HepG2 (cell line): Measurements from ENCODE around the gene STMN3. TPM values are rescaled to one million over a fixed set of nuclear protein-coding genes. Genes with fewer than 3 reads are reported as not detected.

Source experiments
- ATF1 ChIP-seq: IDR thresholded peaks from 2 replicates; pipeline ENCODE4 v1.6.1; 2016; ENCODE audit warnings: mild to moderate bottlenecking, control low read depth
- ATF7-NPFF ChIP-seq: sonication (generic); formaldehyde crosslinking; IDR thresholded peaks from 2 replicates; pipeline ENCODE4 v1.8.1; 2023; ENCODE audit warnings: mild to moderate bottlenecking, low read depth, missing genetic modification reagents, moderate library complexity
- BORCS8-MEF2B ChIP-seq: sonication (generic); formaldehyde crosslinking; IDR thresholded peaks from 2 replicates; pipeline ENCODE4 v1.8.0; 2022; ENCODE audit warnings: mild to moderate bottlenecking, missing genetic modification reagents
- FOXA1 ChIP-seq, 2 experiments: fragments of 450-650 bp in 1 of 2; sonication (generic) in 1 of 2; formaldehyde crosslinking in 1 of 2; IDR thresholded peaks; 2 replicates each; pipeline versions ENCODE4 v1.4.0 to v1.6.1; 2016 to 2020; ENCODE audit warnings: missing genetic modification reagents in 1 of 2
- HCFC1 ChIP-seq: fragments of 150-350 bp; IDR thresholded peaks from 2 replicates; pipeline ENCODE4 v1.6.1; 2014; ENCODE audit warnings: low read depth, low read length
- KAT2B ChIP-seq: fragments of 150-350 bp; IDR thresholded peaks from 2 replicates; pipeline ENCODE4 v1.6.1; 2014; ENCODE audit warnings: low read depth, low read length, borderline replicate concordance
- YEATS4 ChIP-seq: sonication (generic); formaldehyde crosslinking; IDR thresholded peaks from 2 replicates; pipeline ENCODE4 v1.4.0; 2020; ENCODE audit warnings: missing genetic modification reagents, borderline replicate concordance
- ZBTB8A ChIP-seq: sonication (generic); formaldehyde crosslinking; IDR thresholded peaks from 2 replicates; pipeline ENCODE4 v1.4.0; 2020; ENCODE audit warnings: mild to moderate bottlenecking, low read depth, missing genetic modification reagents, borderline replicate concordance
- ZNF598 ChIP-seq: sonication (generic); formaldehyde crosslinking; IDR thresholded peaks from 2 replicates; pipeline ENCODE4 v1.5.1; 2020; ENCODE audit warnings: mild to moderate bottlenecking, missing genetic modification reagents, borderline replicate concordance
- ZNF792 ChIP-seq: IDR thresholded peaks from 2 replicates; pipeline ENCODE4 v1.6.1; 2016
- ZNF891 ChIP-seq: sonication (generic); formaldehyde crosslinking; IDR thresholded peaks from 2 replicates; pipeline ENCODE4 v1.5.0; 2020; ENCODE audit warnings: mild to moderate bottlenecking, missing genetic modification reagents
- ZSCAN22 ChIP-seq: sonication (generic); formaldehyde crosslinking; IDR thresholded peaks from 2 replicates; pipeline ENCODE4 v1.4.0; 2020; ENCODE audit warnings: mild to moderate bottlenecking, missing genetic modification reagents
- ZZZ3 ChIP-seq: sonication (generic); formaldehyde crosslinking; IDR thresholded peaks from 2 replicates; pipeline ENCODE4 v1.4.0; 2020; ENCODE audit warnings: missing genetic modification reagents, mild to moderate bottlenecking, borderline replicate concordance
- polyA plus RNA-seq, 8 experiments: library from polyadenylated mRNA; depleted of rRNA in 3 of 8; stranded (reverse) in 7 of 8; unstranded in 1 of 8; fragments of >200 nt; fragmentation: Illumina TruSeq in 4 of 8; extraction: Trizol in 4 of 8; gene quantifications; 2 replicates each; pipeline versions ENCODE4 v1.2.1 to v1.2.3, GENCODE V29; 2011 to 2016; ENCODE audit warnings: low read depth in 4 of 8, missing spikeins in 1 of 8, mixed read lengths in 1 of 8; ENCODE audit not compliant: insufficient read depth in 1 of 8
- total RNA-seq, 5 experiments: library from RNA; depleted of rRNA; stranded (reverse); fragments of >200 nt; fragmentation: Illumina TruSeq; extraction: Trizol; gene quantifications; 2 replicates each; pipeline ENCODE4 v1.2.3, GENCODE V29; 2016; ENCODE audit warnings: low read depth in 1 of 5
- TF ChIP-seq, protein P1 (sequence below): sonication (generic); formaldehyde crosslinking; conservative IDR thresholded peaks from 2 replicates; pipeline ENCODE4 v1.4.0; 2020; ENCODE audit warnings: missing genetic modification reagents
- TF ChIP-seq, protein P2 (sequence below): sonication (generic); formaldehyde crosslinking; IDR thresholded peaks from 2 replicates; pipeline ENCODE4 v1.4.0; 2020; ENCODE audit warnings: missing genetic modification reagents, borderline replicate concordance
- TF ChIP-seq, protein P3 (sequence below), 2 experiments: IDR thresholded peaks; 2 replicates each; pipeline ENCODE4 v1.6.1; 2011 to 2012; ENCODE audit warnings: low read length in 2 of 2, borderline replicate concordance in 1 of 2, low read depth in 1 of 2, mild to moderate bottlenecking in 1 of 2, moderate library complexity in 1 of 2
- TF ChIP-seq, protein P4 (sequence below): sonication (generic); formaldehyde crosslinking; IDR thresholded peaks from 2 replicates; pipeline ENCODE4 v1.4.0; 2020; ENCODE audit warnings: mild to moderate bottlenecking, missing genetic modification reagents, borderline replicate concordance

STMN3 gene
- total and polyA plus RNA-seq, 2 of the 13 experiments (the other 11 are each of a cell fraction or from before 2014, with no cell fraction given): 21.0 to 48.3 TPM

GRCh38 chr20:63697357-63697867, 44.2 kb upstream of the STMN3 start (continued):
- TF ChIP-seq ZNF792 (CRISPR knock-in tag): no peak
- TF ChIP-seq ZNF891: no peak
- TF ChIP-seq KAT2B: no peak
- TF ChIP-seq ATF1 (CRISPR knock-in tag): no peak
- no peak for TF ChIP-seq HCFC1
- 0 out of 2 replicates have a peak, but pooled peaks have one; percentile 59 for TF ChIP-seq ZZZ3 (CRISPR knock-in tag)
- TF ChIP-seq, protein P1, sequence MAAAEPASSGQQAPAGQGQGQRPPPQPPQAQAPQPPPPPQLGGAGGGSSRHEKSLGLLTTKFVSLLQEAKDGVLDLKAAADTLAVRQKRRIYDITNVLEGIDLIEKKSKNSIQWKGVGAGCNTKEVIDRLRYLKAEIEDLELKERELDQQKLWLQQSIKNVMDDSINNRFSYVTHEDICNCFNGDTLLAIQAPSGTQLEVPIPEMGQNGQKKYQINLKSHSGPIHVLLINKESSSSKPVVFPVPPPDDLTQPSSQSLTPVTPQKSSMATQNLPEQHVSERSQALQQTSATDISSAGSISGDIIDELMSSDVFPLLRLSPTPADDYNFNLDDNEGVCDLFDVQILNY (CRISPR knock-in tag): 0 out of 2 replicates have a peak, but pooled peaks have one; percentile 9
- TF ChIP-seq BORCS8-MEF2B (CRISPR knock-in tag): no peak; the same call in 1 of the 2 replicates
- TF ChIP-seq YEATS4 (CRISPR knock-in tag): peak; percentile 14; the same call in 1 of the 2 replicates
- no peak for TF ChIP-seq ZSCAN22
- TF ChIP-seq, protein P2, sequence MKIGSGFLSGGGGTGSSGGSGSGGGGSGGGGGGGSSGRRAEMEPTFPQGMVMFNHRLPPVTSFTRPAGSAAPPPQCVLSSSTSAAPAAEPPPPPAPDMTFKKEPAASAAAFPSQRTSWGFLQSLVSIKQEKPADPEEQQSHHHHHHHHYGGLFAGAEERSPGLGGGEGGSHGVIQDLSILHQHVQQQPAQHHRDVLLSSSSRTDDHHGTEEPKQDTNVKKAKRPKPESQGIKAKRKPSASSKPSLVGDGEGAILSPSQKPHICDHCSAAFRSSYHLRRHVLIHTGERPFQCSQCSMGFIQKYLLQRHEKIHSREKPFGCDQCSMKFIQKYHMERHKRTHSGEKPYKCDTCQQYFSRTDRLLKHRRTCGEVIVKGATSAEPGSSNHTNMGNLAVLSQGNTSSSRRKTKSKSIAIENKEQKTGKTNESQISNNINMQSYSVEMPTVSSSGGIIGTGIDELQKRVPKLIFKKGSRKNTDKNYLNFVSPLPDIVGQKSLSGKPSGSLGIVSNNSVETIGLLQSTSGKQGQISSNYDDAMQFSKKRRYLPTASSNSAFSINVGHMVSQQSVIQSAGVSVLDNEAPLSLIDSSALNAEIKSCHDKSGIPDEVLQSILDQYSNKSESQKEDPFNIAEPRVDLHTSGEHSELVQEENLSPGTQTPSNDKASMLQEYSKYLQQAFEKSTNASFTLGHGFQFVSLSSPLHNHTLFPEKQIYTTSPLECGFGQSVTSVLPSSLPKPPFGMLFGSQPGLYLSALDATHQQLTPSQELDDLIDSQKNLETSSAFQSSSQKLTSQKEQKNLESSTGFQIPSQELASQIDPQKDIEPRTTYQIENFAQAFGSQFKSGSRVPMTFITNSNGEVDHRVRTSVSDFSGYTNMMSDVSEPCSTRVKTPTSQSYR: no peak
- TF ChIP-seq ATF7-NPFF (CRISPR knock-in tag): peak; percentile 26; the same call in 1 of the 2 replicates
- TF ChIP-seq ZNF598 (CRISPR knock-in tag): 0 out of 2 replicates have a peak, but pooled peaks have one; percentile 69
- TF ChIP-seq FOXA1 (IDR thresholded peaks at IDR 0.05): no peak
- TF ChIP-seq FOXA1 (CRISPR knock-in tag; IDR thresholded peaks at IDR 0.05): peak; percentile 22; the same call in 1 of the 2 replicates
- TF ChIP-seq, protein P3, sequence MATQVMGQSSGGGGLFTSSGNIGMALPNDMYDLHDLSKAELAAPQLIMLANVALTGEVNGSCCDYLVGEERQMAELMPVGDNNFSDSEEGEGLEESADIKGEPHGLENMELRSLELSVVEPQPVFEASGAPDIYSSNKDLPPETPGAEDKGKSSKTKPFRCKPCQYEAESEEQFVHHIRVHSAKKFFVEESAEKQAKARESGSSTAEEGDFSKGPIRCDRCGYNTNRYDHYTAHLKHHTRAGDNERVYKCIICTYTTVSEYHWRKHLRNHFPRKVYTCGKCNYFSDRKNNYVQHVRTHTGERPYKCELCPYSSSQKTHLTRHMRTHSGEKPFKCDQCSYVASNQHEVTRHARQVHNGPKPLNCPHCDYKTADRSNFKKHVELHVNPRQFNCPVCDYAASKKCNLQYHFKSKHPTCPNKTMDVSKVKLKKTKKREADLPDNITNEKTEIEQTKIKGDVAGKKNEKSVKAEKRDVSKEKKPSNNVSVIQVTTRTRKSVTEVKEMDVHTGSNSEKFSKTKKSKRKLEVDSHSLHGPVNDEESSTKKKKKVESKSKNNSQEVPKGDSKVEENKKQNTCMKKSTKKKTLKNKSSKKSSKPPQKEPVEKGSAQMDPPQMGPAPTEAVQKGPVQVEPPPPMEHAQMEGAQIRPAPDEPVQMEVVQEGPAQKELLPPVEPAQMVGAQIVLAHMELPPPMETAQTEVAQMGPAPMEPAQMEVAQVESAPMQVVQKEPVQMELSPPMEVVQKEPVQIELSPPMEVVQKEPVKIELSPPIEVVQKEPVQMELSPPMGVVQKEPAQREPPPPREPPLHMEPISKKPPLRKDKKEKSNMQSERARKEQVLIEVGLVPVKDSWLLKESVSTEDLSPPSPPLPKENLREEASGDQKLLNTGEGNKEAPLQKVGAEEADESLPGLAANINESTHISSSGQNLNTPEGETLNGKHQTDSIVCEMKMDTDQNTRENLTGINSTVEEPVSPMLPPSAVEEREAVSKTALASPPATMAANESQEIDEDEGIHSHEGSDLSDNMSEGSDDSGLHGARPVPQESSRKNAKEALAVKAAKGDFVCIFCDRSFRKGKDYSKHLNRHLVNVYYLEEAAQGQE (IDR thresholded peaks at IDR 0.05; ENCODE audit: borderline replicate concordance in 1 of 2, low read depth in 1 of 2, low read length in 2 of 2): no peak
- TF ChIP-seq, protein P4, sequence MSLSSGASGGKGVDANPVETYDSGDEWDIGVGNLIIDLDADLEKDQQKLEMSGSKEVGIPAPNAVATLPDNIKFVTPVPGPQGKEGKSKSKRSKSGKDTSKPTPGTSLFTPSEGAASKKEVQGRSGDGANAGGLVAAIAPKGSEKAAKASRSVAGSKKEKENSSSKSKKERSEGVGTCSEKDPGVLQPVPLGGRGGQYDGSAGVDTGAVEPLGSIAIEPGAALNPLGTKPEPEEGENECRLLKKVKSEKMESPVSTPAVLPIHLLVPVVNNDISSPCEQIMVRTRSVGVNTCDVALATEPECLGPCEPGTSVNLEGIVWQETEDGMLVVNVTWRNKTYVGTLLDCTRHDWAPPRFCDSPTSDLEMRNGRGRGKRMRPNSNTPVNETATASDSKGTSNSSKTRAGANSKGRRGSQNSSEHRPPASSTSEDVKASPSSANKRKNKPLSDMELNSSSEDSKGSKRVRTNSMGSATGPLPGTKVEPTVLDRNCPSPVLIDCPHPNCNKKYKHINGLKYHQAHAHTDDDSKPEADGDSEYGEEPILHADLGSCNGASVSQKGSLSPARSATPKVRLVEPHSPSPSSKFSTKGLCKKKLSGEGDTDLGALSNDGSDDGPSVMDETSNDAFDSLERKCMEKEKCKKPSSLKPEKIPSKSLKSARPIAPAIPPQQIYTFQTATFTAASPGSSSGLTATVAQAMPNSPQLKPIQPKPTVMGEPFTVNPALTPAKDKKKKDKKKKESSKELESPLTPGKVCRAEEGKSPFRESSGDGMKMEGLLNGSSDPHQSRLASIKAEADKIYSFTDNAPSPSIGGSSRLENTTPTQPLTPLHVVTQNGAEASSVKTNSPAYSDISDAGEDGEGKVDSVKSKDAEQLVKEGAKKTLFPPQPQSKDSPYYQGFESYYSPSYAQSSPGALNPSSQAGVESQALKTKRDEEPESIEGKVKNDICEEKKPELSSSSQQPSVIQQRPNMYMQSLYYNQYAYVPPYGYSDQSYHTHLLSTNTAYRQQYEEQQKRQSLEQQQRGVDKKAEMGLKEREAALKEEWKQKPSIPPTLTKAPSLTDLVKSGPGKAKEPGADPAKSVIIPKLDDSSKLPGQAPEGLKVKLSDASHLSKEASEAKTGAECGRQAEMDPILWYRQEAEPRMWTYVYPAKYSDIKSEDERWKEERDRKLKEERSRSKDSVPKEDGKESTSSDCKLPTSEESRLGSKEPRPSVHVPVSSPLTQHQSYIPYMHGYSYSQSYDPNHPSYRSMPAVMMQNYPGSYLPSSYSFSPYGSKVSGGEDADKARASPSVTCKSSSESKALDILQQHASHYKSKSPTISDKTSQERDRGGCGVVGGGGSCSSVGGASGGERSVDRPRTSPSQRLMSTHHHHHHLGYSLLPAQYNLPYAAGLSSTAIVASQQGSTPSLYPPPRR: peak; percentile 18; the same call in 1 of the 2 replicates
- 0 out of 2 replicates have a peak, but pooled peaks have one; percentile 41 for TF ChIP-seq ZBTB8A (CRISPR knock-in tag)
